SK-N-SH treated with all-trans-retinoic acid at 6 μM for 48 hours (cell line): Measurements from ENCODE around the gene DOLK.
"Not testable (repeated sequence)": the region's sequence is repeated elsewhere in the genome, so short reads cannot be mapped to it uniquely, and the experiment has no call there.

Experiments used
- ATAC-seq: fragments of 200-7000 bp; cut with Tn5 transposase; 3 replicates; pipeline ENCODE4 v1.9.1; 2020; ENCODE audit warnings: mild to moderate bottlenecking, moderate library complexity
- ARNTL ChIP-seq: fragments of 450-650 bp; formaldehyde crosslinking; IDR thresholded peaks from 2 replicates; pipeline ENCODE4 v1.5.0; 2020; ENCODE audit warnings: low read depth, mild to moderate bottlenecking, moderate library complexity, borderline replicate concordance
- CSDC2 ChIP-seq: fragments of 250-450 bp; sonication (Bioruptor Pico); IDR thresholded peaks from 2 replicates; pipeline ENCODE4 v1.5.0; 2020; ENCODE audit warnings: mild to moderate bottlenecking, moderate library complexity
- CSRNP3 ChIP-seq: fragments of 250-450 bp; sonication (Bioruptor Pico); IDR thresholded peaks from 2 replicates; pipeline ENCODE4 v1.5.1; 2021; ENCODE audit warnings: mild to moderate bottlenecking, moderate library complexity
- ESRRG ChIP-seq: fragments of 250-450 bp; sonication (Bioruptor Pico); IDR thresholded peaks from 2 replicates; pipeline ENCODE4 v1.6.1; 2021; ENCODE audit warnings: mild to moderate bottlenecking
- GLIS3 ChIP-seq: fragments of 250-450 bp; sonication (Bioruptor Pico); IDR thresholded peaks from 2 replicates; pipeline ENCODE4 v1.5.0; 2020; ENCODE audit warnings: mild to moderate bottlenecking, moderate library complexity
- ISL1 ChIP-seq: fragments of 250-450 bp; sonication (Bioruptor Pico); IDR thresholded peaks from 2 replicates; pipeline ENCODE4 v2.1.2; 2022; ENCODE audit warnings: mild to moderate bottlenecking, moderate library complexity
- PPARA ChIP-seq: fragments of 250-450 bp; sonication (Bioruptor Pico); IDR thresholded peaks from 2 replicates; pipeline ENCODE4 v1.5.0; 2020; ENCODE audit warnings: mild to moderate bottlenecking, borderline replicate concordance
- RARB ChIP-seq: fragments of 250-450 bp; sonication (Bioruptor Pico); IDR thresholded peaks from 2 replicates; pipeline ENCODE4 v1.8.0; 2021; ENCODE audit warnings: mild to moderate bottlenecking, moderate library complexity
- SNAI2 ChIP-seq: fragments of 250-450 bp; sonication (Bioruptor Pico); IDR thresholded peaks from 2 replicates; pipeline ENCODE4 v1.5.0; 2020; ENCODE audit warnings: mild to moderate bottlenecking, moderate library complexity
- TCF4 ChIP-seq: fragments of 250-450 bp; sonication (Bioruptor Pico); IDR thresholded peaks from 2 replicates; pipeline ENCODE4 v1.8.0; 2021; ENCODE audit warnings: mild to moderate bottlenecking, moderate library complexity, borderline replicate concordance
- TSHZ2 ChIP-seq: fragments of 250-450 bp; sonication (Bioruptor Pico); IDR thresholded peaks from 2 replicates; pipeline ENCODE4 v1.5.0; 2020; ENCODE audit warnings: mild to moderate bottlenecking, moderate library complexity
- ZC3H10 ChIP-seq: fragments of 250-450 bp; sonication (Bioruptor Pico); IDR thresholded peaks from 2 replicates; pipeline ENCODE4 v1.5.1; 2021; ENCODE audit warnings: mild to moderate bottlenecking, moderate library complexity
- ZFP3 ChIP-seq: fragments of 250-450 bp; sonication (Bioruptor Pico); IDR thresholded peaks from 2 replicates; pipeline ENCODE4 v1.5.0; 2020; ENCODE audit warnings: mild to moderate bottlenecking, moderate library complexity
- ZNF70 ChIP-seq: fragments of 450-650 bp; formaldehyde crosslinking; IDR thresholded peaks from 2 replicates; pipeline ENCODE4 v1.5.0; 2020; ENCODE audit warnings: mild to moderate bottlenecking, moderate library complexity
- ZNF8 ChIP-seq: fragments of 450-650 bp; formaldehyde crosslinking; IDR thresholded peaks from 2 replicates; pipeline ENCODE4 v1.5.0; 2020; ENCODE audit warnings: mild to moderate bottlenecking, moderate library complexity
- TF ChIP-seq, protein P1 (sequence below): fragments of 250-450 bp; sonication (Bioruptor Pico); IDR thresholded peaks from 2 replicates; pipeline ENCODE4 v1.5.1; 2020; ENCODE audit warnings: low read depth, mild to moderate bottlenecking, moderate library complexity
- TF ChIP-seq, protein P2 (sequence below): fragments of 250-450 bp; sonication (Bioruptor Pico); IDR thresholded peaks from 2 replicates; pipeline ENCODE4 v1.8.0; 2021; ENCODE audit warnings: low read depth, mild to moderate bottlenecking, moderate library complexity, borderline replicate concordance

The DOLK gene

DNA sequence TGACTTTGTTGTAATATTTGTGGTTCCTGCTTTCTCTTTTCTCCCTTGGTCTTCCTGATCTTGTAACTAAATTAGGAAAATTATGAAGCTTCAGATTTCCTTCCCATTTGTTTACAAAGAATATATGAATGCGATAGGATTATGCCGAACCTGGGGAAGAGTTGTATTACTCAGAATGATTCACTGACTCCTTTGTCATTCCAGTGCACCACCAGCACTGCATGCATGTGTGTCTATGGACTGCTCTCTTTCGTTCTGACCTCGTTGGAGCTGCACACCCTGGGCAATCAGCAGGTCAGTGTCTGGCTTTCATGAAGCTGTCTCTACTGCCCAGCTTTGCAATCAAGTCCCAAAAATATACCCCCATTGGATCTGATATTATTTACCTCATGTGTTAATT, 25.6 kb upstream of the DOLK start:
- no peak for TF ChIP-seq TSHZ2
- TF ChIP-seq ZNF70, result no peak
- no peak for TF ChIP-seq ZNF8 (CRISPR knock-in tag)
- TF ChIP-seq SNAI2, result no peak
- TF ChIP-seq, protein P1, sequence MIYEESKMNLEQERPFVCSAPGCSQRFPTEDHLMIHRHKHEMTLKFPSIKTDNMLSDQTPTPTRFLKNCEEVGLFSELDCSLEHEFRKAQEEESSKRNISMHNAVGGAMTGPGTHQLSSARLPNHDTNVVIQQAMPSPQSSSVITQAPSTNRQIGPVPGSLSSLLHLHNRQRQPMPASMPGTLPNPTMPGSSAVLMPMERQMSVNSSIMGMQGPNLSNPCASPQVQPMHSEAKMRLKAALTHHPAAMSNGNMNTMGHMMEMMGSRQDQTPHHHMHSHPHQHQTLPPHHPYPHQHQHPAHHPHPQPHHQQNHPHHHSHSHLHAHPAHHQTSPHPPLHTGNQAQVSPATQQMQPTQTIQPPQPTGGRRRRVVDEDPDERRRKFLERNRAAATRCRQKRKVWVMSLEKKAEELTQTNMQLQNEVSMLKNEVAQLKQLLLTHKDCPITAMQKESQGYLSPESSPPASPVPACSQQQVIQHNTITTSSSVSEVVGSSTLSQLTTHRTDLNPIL (CRISPR knock-in tag), result no peak
- TF ChIP-seq ZC3H10 (CRISPR knock-in tag), result no peak
- no peak for TF ChIP-seq ZFP3 (CRISPR knock-in tag)
- TF ChIP-seq, protein P2, sequence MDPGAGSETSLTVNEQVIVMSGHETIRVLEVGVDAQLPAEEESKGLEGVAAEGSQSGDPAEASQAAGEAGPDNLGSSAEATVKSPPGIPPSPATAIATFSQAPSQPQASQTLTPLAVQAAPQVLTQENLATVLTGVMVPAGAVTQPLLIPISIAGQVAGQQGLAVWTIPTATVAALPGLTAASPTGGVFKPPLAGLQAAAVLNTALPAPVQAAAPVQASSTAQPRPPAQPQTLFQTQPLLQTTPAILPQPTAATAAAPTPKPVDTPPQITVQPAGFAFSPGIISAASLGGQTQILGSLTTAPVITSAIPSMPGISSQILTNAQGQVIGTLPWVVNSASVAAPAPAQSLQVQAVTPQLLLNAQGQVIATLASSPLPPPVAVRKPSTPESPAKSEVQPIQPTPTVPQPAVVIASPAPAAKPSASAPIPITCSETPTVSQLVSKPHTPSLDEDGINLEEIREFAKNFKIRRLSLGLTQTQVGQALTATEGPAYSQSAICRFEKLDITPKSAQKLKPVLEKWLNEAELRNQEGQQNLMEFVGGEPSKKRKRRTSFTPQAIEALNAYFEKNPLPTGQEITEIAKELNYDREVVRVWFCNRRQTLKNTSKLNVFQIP (CRISPR knock-in tag), result no peak
- TF ChIP-seq TCF4 (CRISPR knock-in tag), result no peak
- no peak for TF ChIP-seq CSDC2
- TF ChIP-seq PPARA (CRISPR knock-in tag), result no peak
- TF ChIP-seq RARB (CRISPR knock-in tag), result no peak
- TF ChIP-seq ISL1 (CRISPR knock-in tag), result no peak
- no peak for TF ChIP-seq ARNTL (CRISPR knock-in tag)
- TF ChIP-seq ESRRG (CRISPR knock-in tag), result no peak
- TF ChIP-seq GLIS3, result no peak

GRCh38 chr9:128969491-128969890, 22.1 kb upstream of the DOLK start:
- TF ChIP-seq, protein P1 (CRISPR knock-in tag), result no peak
- no peak for TF ChIP-seq CSRNP3 (CRISPR knock-in tag)
- TF ChIP-seq ZFP3 (CRISPR knock-in tag), result no peak
- no peak for TF ChIP-seq TSHZ2
- no peak for TF ChIP-seq TCF4 (CRISPR knock-in tag)
- TF ChIP-seq ZC3H10 (CRISPR knock-in tag), result no peak
- ATAC-seq, result no peak

More for the DNA sequence above, 25.6 kb upstream of the DOLK start:
- ATAC-seq, result peak; percentile 97

- not testable (repeated sequence) for ATAC-seq
These were observed 14.0 kb upstream of the DOLK start for GRCh38 chr9:128961403-128961802.

DNA sequence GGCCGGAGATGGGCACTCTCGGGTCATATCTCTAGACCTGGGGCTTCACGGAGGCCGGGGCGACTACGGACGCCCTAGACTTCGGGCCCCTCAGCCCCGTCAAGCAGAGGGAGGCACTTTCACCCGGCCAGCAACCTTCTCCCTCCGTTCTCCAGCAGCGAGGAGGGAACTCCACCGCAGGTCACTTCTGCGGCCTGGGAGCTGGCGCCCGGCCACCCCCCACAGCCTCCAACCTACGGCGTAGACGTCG, 201 bp downstream of the DOLK start:
- peak; percentile 55; the same call in 2 of the 3 replicates for ATAC-seq
- no peak for TF ChIP-seq ZFP3 (CRISPR knock-in tag)
- TF ChIP-seq CSRNP3 (CRISPR knock-in tag), result no peak
- TF ChIP-seq, all 23 proteins: peak for 0
